Stomach smooth muscle (tissue), 2 donors: ENCODE measurements around the gene KCNN2.

Experiments
- H3K27ac ChIP-seq: one replicate; pipeline ENCODE4 v1.7.0; 2013; ENCODE audit warnings: mild to moderate bottlenecking, low read length, inconsistent platforms
- H3K27me3 ChIP-seq, 2 donors: one replicate each; pipeline ENCODE4 v1.7.0; 2013; ENCODE audit warnings: low read length in 2 of 2; ENCODE audit not compliant: insufficient read depth in 2 of 2, control insufficient read depth in 1 of 2
- H3K36me3 ChIP-seq, 2 donors: one replicate each; pipeline ENCODE4 v1.7.0; 2013; ENCODE audit warnings: low read length in 2 of 2; ENCODE audit not compliant: control insufficient read depth in 2 of 2, insufficient read depth in 2 of 2
- H3K4me1 ChIP-seq: one replicate; pipeline ENCODE4 v1.7.0; 2013; ENCODE audit warnings: low read length; ENCODE audit not compliant: control insufficient read depth, insufficient read depth
- H3K4me3 ChIP-seq, 2 donors: one replicate each; pipeline ENCODE4 v1.7.0; 2013; ENCODE audit warnings: low read length in 2 of 2
- H3K9ac ChIP-seq, 2 donors: one replicate each; pipeline ENCODE4 v1.7.0; 2013; ENCODE audit warnings: low read length in 2 of 2, mild to moderate bottlenecking in 1 of 2
- H3K9me3 ChIP-seq, 2 donors: one replicate each; pipeline ENCODE4 v1.7.0; 2013; ENCODE audit warnings: low read length in 2 of 2; ENCODE audit not compliant: control insufficient read depth in 2 of 2
- donor health status: healthy.
- donor health status: Pancreatic carcinoma.

Gene KCNN2

DNA sequence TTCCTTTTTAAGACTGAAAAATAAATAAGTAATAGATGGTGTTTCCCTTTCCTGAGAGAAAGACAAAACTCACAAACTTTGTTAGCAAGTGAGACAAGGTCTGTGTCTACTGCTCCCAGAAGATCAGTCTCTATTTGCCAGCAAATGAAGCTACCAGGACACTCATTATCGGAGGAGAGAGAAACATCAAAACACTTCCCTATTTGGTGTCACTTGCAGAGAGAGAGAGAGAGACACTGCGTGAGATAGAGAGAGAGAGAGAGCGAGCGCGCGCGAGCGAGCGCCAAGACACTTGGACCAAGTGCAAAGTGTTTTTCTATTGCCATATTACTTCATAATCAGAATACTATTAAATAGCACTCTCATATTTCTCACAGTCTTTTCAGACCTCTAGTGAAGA is 142.7 kb downstream of the KCNN2 start:
- Histone ChIP-seq H3K27ac (no peak overlapping the region), H3K9me3 (no peaks in the 10 kb centered on the region), H3K36me3 (no peaks in the 10 kb centered on the region)

DNA sequence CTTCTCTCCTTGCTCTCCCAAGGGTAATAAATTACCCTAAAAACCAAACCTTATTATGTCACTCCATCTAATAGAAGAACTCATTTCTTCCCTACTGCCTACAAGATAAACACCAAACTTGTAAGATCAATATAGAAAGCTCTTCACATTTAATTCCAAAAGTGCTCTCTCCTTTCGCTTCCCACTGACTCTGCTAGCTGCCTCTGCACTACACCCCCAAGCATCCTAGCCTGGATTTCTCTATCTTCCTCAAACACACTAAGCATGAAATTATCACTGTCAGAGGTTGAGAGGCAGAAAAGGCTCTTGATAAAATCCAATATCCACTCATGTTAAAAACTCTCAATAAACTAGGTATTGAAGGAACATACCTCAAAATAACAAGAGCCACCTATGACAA is 162.4 kb downstream of the KCNN2 start:
- no peaks in the 10 kb centered on the region for H3K9me3 ChIP-seq

More for the DNA sequence above, 142.7 kb downstream of the KCNN2 start:
- Histone ChIP-seq H3K27me3 (no peaks in the 10 kb centered on the region), H3K4me3 (no peak overlapping the region), H3K9ac (no peak overlapping the region), H3K4me1 (no peaks in the 10 kb centered on the region)

DNA sequence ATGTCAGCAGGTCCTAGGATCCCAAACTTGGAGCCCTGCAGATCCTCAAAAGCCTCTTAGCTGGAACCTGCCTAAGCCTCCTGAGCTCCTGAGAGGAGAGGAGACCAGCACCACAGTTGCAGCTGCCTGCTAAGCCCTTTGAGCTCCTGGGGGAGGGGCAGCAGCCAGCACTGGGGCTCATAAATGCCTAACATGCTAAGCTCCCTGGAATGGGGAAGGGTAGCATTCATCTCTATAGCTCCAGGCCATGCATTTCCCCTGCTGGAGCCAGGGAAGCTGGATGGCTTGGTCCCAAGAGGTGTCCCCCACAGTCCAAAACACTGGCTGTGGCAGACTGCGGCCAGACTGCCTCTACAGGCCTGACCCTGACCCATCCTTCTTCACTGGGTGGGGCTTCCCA is 182.7 kb downstream of the KCNN2 start:
- Histone ChIP-seq H3K27ac (no peak overlapping the region), H3K36me3 (no peaks in the 10 kb centered on the region), H3K9ac (no peak overlapping the region), H3K9me3 (no peaks in the 10 kb centered on the region), H3K4me3 (no peak overlapping the region), H3K4me1 (no peaks in the 10 kb centered on the region), H3K27me3 (no peaks in the 10 kb centered on the region)

More for the DNA sequence above, 162.4 kb downstream of the KCNN2 start:
- H3K4me3 ChIP-seq, result no peak overlapping the region
- H3K9ac ChIP-seq, result no peak overlapping the region
- H3K36me3 ChIP-seq, result no peaks in the 10 kb centered on the region
- no peaks in the 10 kb centered on the region for H3K4me1 ChIP-seq
- no peaks in the 10 kb centered on the region for H3K27me3 ChIP-seq
- no peak overlapping the region for H3K27ac ChIP-seq
